GM21423 (cell line): ENCODE measurements around the gene GALNT6.
"Not testable (repeated sequence)": the region's sequence is repeated elsewhere in the genome, so short reads cannot be mapped to it uniquely, and the experiment has no call there.

Source experiments
- ATAC-seq: cut with Tn5 transposase; IDR thresholded peaks from one replicate; pipeline ENCODE4 v1.9.1; 2021; ENCODE audit warnings: mild to moderate bottlenecking, moderate library complexity; ENCODE audit not compliant: unreplicated experiment

Gene GALNT6

DNA sequence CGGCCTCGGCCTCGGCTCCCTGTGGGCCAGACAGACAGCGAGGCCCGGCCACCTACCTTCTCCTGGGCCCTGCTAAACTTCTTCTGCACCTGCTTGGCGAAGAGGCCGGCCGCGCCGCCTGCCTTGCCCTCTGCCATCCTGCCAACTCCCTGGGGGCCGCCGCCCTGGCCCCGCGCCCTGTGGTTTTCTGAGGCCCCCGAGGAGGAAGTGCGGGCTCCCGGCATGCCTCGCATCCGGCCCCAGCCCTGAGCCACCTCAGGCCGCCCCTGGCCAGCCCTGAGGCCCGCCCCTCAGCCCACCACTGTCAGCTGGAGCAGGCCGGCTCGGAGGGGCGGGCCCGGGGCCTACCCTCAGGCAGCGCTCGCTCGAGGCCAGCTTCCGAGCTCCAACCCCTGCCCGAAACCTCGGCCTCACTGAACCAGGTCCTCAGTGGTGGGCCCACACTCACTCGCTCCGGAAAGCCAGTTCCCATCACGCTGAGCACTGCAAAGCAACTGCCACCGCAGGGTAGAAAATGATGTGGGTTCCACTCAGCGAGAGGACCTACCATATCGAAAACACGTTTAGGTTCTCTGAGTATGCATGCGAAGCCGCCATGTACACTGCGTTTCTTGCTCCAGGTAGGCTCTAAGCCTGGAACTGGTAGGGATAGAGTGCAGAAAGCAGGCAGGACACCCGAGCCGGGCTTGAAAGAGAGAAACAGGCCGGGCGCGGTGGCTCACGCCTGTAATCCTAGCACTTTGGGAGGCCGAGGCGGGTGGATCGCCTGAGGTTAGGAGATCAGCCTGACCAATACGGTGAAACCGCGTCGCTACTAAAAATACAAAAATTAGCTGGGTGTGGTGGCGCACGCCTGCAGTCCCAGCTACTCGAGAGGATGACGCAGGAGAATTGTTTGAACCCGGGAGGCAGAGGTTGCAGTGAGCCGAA lies 67.0 kb downstream of the GALNT6 start, which contains the start of gene BIN2:
BIN2 (minus strand) TSS at position 209 of the 930 bp plus-strand sequence; CDS start at position 137, 72 bp downstream.
- peak; percentile 68 for ATAC-seq

DNA sequence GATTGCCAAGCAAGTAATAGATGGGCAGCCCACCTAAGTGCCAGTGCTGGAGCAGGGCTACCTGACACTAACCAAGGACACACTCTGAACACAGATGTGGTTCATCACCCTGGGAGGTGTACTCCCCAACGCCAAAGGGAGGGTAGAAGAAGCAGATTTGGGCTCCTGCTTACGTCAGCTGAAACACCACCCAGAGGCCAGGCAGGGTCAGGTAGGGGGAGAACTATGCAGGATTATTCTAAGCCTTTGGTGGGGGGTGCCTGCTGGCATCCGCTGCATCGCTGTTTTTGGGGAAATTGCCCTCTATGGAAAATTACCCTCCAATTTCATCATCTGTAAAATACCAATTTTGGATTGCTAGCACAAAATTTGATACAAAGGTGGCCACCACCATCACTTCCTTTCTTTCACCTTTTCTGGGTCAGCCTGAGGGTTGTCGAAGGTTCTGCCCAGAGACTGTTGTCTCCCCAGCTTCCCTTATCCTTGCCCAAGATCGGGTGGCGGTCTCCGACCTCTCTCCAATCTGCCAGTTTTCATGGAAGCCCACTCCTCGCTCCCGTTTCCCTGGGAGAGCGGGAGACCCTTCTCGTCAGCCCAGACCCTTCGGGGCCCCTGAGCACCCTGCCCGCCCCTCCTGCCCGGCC lies 67.8 kb downstream of the GALNT6 start:
- ATAC-seq = peak; percentile 33

DNA sequence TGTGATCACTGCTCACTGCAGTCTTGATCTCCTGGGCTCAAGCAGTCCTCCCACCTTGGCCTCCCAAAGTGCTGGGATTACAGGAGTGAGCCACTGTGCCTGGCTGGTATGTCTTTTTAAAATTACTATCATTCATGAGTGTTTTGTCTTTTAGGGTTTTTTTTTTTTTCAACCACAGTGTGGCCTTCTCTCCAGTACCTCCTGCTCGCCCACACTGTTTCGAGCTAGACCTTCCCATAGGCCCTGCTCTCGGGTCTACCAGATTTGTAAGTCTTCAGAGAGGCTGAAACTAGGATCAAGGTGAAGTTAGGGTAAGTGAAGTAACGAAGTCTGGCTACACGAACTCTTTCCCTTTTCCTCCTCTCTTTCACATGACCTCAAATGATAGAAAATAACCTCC lies 68.8 kb downstream of the GALNT6 start:
- no peak for ATAC-seq

DNA sequence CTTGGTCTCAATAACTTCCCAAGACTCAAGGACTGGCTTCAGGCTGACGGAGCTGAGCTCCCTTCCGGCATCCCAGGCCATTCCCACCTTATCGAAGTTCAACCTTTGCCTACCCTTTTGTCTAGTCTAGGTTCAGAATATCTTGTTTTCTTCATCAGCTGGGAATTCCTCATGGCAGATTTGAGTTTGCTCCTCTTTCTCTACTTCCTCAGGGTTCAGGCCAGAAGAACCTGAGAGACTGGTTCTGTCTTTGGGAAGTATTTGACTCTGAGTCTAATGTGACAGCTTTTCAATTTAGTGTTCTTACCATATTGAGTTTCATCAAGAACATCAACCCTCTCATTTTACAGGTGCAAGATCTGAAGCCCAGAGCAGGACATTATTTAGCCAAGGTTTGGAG lies 69.3 kb downstream of the GALNT6 start:
- ATAC-seq = no peak

DNA sequence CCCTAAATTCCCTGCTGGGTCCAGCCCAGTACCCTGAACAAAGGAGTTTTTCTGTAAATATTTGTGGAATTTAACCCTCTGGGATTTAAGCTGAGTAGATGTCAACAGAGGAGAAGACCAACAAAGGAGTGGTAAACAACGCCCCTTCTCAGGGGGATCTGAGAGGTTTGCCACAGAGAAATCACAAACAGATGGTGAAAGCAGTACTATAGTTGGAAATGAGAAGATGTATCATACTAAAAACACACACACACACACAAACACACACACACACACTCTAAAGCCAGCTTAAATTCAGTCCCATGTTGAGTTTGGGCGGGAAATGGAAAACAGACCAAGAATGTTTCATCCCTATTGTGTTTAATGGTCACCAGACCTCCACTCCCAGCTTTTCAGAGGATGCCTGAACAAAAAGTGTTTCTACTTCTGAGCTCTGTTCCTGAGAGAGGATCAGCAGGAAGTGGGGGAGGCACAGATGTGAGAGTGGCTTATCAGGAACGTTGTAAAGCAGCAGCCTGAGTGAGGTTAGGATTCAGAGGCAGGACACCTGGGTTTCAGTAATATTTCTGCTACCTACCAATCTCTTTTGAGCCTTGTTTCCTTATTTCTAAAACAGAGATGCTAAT lies 70.4 kb downstream of the GALNT6 start:
- ATAC-seq = no peak

DNA sequence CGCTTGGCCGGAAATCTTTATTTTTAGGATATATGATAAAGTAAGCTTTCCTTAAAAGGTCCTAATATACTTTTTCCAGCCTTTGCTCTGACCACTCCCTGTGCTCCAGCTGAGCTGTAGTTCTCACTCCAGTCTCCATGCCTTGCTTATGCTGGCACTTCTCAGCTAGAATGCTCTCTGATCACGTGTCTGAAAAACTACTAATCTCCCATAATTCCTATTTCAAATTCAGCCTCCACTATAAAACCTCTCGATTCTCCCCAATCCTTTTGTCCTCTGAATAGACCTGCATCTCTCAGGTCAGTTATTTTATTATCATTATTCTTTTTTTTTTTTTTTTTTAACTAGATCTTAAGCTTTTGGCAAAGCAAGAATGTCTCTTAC lies 70.9 kb downstream of the GALNT6 start:
- no peak for ATAC-seq

DNA sequence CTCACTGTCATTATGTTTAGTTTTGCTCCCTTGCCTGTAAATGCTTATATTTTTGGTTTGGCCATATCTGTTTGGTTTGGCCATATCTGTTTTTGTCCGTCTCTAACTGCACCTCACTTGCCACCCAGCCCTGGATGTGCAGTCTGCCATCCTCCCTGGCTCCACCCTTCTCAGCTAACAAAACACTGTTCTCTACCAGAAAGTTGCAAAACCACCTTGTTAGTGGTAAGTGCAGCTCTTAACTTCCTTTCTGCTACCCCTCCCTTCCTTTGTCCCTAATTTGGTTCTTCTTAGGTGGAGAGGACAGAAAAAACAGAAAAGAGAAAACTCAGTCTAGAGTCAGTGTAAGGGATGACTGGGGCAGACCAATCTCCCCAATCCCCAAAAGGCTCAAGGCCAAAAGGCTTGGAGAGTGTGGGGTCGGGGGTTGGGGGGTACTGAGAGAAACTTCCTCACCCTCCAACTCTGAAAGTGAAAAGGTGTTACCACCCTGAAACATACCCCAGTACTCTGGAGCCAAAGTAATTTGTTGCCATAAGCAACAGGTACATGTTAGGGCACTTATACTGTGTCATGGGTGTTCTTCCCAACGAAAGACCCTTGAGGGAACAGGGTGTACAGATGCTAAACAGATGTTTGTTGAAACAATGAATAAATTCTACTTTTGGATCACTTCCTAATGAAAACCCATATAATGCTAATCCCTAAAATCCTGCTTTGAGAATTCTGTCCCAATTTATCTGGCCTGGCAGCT lies 72.2 kb downstream of the GALNT6 start:
- no peak for ATAC-seq

DNA sequence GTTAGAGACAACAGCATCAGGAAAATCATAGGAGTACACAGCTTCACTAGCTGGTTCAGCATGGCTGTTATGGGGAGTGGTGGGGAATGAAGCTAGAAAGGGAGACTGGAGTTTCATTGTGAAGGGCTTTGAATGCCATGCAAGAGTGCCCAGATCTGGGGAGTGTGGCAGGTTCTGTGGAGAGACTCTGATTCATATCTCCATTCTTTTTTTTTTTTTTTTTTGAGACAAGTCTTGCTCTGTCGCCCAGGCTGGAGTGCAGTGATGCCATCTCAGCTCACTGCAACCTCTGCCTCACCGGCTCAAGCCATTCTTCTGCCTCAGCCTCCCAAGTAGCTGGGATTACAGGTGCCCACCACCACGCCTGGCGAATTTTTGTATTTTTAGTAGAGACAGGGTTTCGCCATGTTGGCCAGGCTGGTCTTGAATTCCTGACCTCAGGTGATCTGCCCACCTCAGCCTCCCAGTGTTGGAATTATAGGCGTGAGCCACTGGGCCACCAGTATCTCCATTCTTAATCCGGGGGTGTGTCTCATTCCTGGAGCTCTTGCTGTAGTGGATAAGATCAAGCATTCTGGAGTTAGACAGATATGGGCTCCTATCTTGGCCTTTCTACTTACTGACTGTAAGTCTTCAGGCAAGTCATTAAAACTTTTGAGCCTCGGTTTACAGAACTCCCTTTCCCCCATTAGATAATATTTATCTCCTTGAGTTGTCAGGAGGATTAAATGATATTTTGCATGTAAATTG lies 73.0 kb downstream of the GALNT6 start:
- ATAC-seq = not testable (repeated sequence)

DNA sequence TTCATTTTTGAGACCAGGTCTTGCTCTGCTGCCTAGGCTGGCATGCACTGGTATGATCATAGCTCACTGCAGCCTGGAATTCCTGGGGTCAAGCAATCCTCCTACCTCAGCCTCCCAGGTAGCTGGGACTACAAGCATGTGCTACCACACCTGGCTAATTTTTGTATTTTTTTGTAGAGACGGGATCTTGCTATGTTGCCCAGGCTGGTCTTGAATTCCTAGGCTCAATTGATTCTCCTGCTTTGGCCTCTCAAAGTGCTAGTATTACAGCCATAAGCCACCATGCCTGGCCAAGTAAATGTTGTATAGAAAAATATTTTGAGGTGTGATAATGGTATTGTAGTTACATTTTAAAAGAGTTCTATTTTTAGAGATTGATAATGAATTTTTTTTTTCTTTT lies 79.8 kb downstream of the GALNT6 start:
- ATAC-seq = no peak

DNA sequence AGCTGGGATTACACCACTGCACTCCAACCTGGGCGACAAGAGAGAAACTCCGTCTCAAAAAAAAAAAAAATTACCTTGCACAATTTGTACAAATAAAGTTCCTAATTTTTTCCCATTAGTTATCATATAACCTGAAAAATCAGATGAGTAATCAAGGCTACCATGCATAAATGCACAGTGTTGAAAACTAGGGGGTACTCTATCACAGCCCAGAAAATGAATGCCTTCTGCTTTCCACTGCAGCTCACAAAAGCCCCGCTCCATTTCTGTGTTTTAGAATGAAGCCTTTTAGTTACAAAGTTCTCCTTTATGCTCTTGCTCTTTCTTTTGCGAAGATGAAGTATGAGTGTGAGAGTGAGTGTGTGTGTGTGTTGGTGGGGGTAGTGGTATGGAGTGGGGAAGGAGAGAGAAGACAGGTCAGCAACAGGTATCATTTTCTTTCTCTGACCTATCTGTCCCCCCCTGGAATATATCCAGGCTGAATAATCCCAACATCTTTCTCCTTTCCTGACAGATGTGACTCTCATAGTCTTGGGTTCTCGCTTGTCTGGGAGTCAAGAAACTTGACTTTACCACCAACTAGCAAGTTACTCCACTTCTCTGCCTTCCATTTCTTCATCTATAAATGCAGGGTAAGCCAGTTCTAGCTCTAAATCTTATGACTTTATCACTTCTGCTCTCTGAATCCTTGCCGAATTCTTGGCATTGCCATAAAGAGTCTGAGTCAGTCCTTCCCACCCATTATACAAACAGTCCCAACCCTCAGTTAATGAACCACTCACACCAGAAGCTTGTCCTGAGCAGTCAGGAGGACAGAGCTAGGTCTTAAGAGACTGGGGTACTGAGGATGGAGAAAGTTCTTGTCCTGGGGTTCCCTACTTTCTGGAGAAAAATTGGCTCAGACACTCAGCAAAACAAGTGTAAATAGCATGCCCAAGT lies 83.3 kb downstream of the GALNT6 start:
- no peak for ATAC-seq

DNA sequence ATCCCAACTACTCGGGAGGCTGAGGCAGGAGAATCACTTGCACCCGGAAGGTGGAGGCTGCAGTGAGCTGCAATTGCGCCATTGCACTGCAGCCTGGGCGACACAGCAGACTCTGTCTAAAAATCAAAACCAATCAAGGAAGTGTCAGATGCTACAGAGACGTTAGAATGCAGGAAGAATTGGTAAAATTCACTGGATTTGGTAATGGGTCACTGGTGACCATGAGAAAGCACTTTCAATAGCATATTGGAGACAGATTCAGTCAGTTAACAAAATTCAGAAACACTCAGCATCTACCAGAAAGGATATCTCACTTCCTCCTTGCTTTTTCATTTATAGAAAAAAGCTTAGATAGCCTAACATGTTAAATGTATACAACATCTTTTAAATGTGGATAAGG lies 84.7 kb downstream of the GALNT6 start:
- no peak for ATAC-seq
